HEK293T (cell line): ENCODE data around the gene BUB3.
A peak's percentile ranks its signal among the peaks of the same experiment; 100 is the strongest.
"Not testable (repeated sequence)": the region's sequence is repeated elsewhere in the genome, so short reads cannot be mapped to it uniquely, and the experiment has no call there.

Experiments
- CTCF ChIA-PET: fragments of 350-600 bp; formaldehyde crosslinking; extraction: SDS; loops from one replicate; lab custom pipeline; 2021; ENCODE audit warnings: antibody characterized with exemption, inconsistent platforms; lab: Yijun Ruan, JAX
- POLR2A ChIA-PET: fragments of 350-600 bp; formaldehyde crosslinking; extraction: SDS; loops from one replicate; lab custom pipeline; 2020; ENCODE audit warnings: antibody characterized with exemption, inconsistent platforms; lab: Yijun Ruan, JAX
- DNase-seq: peaks from one replicate; pipeline ENCODE4 v3.0.0; 2012; ENCODE audit warnings: mixed read lengths; ENCODE audit errors: extremely low spot score
- ARNT ChIP-seq: fragments of 450-650 bp; IDR thresholded peaks from 2 replicates; pipeline ENCODE4 v1.6.1; 2017; ENCODE audit warnings: mild to moderate bottlenecking
- BHLHE40 ChIP-seq: fragments of 450-650 bp; IDR thresholded peaks from 2 replicates; pipeline ENCODE4 v1.6.1; 2016; ENCODE audit warnings: mild to moderate bottlenecking, moderate library complexity, borderline replicate concordance
- CTBP1 ChIP-seq: fragments of 450-650 bp; IDR thresholded peaks from 2 replicates; pipeline ENCODE4 v1.6.1; 2016; ENCODE audit warnings: borderline replicate concordance
- ELF4 ChIP-seq: fragments of 450-650 bp; IDR thresholded peaks from 2 replicates; pipeline ENCODE4 v1.6.1; 2017; ENCODE audit warnings: antibody characterized with exemption
- FOXA1 ChIP-seq: fragments of 450-650 bp; IDR thresholded peaks from 2 replicates; pipeline ENCODE4 v1.6.1; 2016; ENCODE audit warnings: mild to moderate bottlenecking
- FOXK2 ChIP-seq: fragments of 450-650 bp; IDR thresholded peaks from 2 replicates; pipeline ENCODE4 v1.6.1; 2016; ENCODE audit warnings: mild to moderate bottlenecking
- FOXM1 ChIP-seq: fragments of 450-650 bp; IDR thresholded peaks from 2 replicates; pipeline ENCODE4 v1.6.1; 2017; ENCODE audit warnings: mild to moderate bottlenecking, borderline replicate concordance
- HDGF ChIP-seq: fragments of 450-650 bp; IDR thresholded peaks from 2 replicates; pipeline ENCODE4 v1.6.1; 2017; ENCODE audit warnings: antibody characterized with exemption, borderline replicate concordance
- L3MBTL2 ChIP-seq: fragments of 450-650 bp; conservative IDR thresholded peaks from 2 replicates; pipeline ENCODE4 v1.6.1; 2016; ENCODE audit warnings: mild to moderate bottlenecking
- LEF1 ChIP-seq: fragments of 450-650 bp; IDR thresholded peaks from 2 replicates; pipeline ENCODE4 v1.6.1; 2017; ENCODE audit warnings: mild to moderate bottlenecking, borderline replicate concordance
- NFRKB ChIP-seq: fragments of 450-650 bp; IDR thresholded peaks from 2 replicates; pipeline ENCODE4 v1.6.1; 2016; ENCODE audit warnings: mild to moderate bottlenecking, moderate library complexity
- SP1 ChIP-seq: fragments of 450-650 bp; IDR thresholded peaks from 2 replicates; pipeline ENCODE4 v1.6.1; 2017
- SUZ12 ChIP-seq: fragments of 450-650 bp; IDR thresholded peaks from 2 replicates; pipeline ENCODE4 v1.6.1; 2016; ENCODE audit warnings: mild to moderate bottlenecking
- TARDBP ChIP-seq: fragments of 450-650 bp; IDR thresholded peaks from 2 replicates; pipeline ENCODE4 v1.6.1; 2016
- ZNF384 ChIP-seq: fragments of 450-650 bp; IDR thresholded peaks from 2 replicates; pipeline ENCODE4 v1.6.1; 2016
- TF ChIP-seq, protein P1 (sequence below): fragments of 450-650 bp; IDR thresholded peaks from 2 replicates; pipeline ENCODE4 v1.6.1; 2016

Gene BUB3

DNA sequence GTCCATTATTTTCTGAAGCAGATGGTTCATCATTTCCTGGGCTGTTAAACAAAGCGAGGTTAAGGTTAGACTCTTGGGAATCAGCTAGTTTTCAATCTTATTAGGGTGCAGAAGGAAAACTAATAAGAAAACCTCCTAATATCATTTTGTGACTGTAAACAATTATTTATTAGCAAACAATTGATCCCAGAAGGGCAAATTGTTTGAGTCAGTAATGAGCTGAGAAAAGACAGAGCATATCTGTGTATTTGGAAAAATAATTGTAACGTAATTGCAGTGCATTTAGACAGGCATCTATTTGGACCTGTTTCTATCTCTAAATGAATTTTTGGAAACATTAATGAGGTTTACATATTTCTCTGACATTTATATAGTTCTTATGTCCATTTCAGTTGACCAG lies 10.1 kb downstream of the BUB3 start:
- CTCF ChIA-PET = no interaction called here
- no peak for TF ChIP-seq ARNT
- TF ChIP-seq ELF4 = no peak
- TF ChIP-seq NFRKB = no peak
- TF ChIP-seq FOXA1 = no peak
- TF ChIP-seq ZNF384 = no peak
- no peak for TF ChIP-seq SUZ12
- no peak for TF ChIP-seq FOXM1
- TF ChIP-seq CTBP1 = no peak
- no peak for TF ChIP-seq HDGF
- TF ChIP-seq, protein P1, sequence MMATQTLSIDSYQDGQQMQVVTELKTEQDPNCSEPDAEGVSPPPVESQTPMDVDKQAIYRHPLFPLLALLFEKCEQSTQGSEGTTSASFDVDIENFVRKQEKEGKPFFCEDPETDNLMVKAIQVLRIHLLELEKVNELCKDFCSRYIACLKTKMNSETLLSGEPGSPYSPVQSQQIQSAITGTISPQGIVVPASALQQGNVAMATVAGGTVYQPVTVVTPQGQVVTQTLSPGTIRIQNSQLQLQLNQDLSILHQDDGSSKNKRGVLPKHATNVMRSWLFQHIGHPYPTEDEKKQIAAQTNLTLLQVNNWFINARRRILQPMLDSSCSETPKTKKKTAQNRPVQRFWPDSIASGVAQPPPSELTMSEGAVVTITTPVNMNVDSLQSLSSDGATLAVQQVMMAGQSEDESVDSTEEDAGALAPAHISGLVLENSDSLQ = no peak
- no peak for TF ChIP-seq FOXK2
- no peak for TF ChIP-seq BHLHE40
- no peak for TF ChIP-seq SP1
- TF ChIP-seq TARDBP = no peak
- no peak for TF ChIP-seq LEF1
- no peak for TF ChIP-seq L3MBTL2
- POLR2A ChIA-PET = no interaction called here
- no peak for DNase-seq

DNA sequence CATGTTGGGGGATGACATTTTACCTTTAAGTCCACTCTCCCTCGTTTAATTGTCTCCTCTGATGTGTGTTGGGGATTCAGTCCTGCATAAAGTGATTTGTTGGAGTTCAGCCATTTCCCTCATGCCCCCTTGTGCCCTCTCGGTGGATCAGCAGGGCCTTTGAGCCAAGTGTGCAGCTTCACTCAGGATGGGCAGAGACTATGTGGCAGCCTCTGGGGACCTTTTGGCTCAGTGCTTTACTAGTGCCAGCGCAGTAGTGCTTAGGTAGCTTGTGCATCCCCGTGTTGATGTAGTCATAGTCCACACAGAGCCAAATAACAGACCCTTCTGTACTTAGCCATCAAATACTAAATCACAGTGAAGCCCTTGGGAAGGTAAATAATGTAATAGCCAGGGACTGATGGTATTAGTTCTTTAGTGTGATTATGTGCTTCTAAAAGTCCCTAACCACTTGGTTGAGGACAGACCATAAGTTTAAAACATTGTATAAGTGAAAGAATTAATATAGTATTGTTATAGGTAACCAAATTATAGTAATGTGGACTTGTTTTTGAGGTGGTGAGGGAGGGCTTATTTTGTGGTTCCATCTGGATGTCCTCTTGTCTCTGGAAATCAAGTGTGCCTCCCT lies 11.4 kb downstream of the BUB3 start:
- ChIA-PET POLR2A (no interaction called here), CTCF (no interaction called here)
- TF ChIP-seq FOXA1 (no peak), LEF1 (no peak)
- DNase-seq = peak; percentile 26

DNA sequence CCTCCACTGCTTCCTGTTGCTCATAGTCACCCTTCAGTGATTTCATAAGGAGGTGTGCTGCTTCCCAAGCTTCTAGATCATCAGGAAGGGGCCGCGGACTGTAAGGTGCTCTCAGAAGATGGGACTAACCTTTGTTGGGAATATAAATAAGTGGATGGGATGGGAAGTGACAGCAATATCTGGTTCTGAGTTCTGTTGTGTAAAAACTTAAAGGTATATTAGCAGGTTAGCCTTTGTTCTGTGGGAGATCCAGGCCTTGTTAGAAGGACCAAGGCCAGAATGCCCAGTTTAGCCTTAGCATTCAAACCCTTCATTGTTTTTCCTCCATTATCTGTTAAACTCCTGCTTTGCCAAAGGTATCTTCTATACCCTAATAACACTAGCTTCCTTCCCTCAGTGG lies 12.4 kb downstream of the BUB3 start:
- ChIA-PET POLR2A (interaction anchor here (1.4 kb wide), 1 partner anchor 13 kb away, joined by 6 read pairs; the partner anchor contains the start of gene BUB3), CTCF (no interaction called here)
- TF ChIP-seq NFRKB (no peak), LEF1 (no peak), L3MBTL2 (no peak), SP1 (no peak), CTBP1 (no peak), ELF4 (no peak), HDGF (no peak), TARDBP (no peak), BHLHE40 (no peak), ZNF384 (no peak), SUZ12 (no peak), FOXM1 (no peak)
- TF ChIP-seq, protein P1 = no peak
- DNase-seq = no peak

DNA sequence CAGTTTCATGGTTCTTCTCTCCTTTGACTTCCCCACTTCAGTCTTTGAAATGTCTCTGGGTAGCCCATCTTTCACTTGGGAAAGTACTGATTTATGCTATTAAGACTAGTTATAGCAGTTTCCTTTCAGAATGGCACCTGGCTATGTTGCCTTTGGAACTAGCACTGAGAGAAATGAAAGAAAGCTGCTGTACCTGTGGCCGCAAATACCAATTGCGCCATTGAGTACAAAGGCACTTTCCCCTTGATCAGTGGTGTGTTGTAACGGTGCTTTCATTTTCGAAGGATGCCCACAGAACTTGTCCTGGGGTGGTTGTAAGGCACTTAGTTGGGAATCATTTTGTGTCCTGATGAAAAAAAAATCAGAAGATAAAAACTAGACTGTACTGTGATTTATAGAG lies 16.8 kb downstream of the BUB3 start:
- no peak for DNase-seq
- ChIA-PET POLR2A (interaction anchor here (1.7 kb wide), 1 partner anchor 17 kb away, joined by 4 read pairs; the partner anchor contains the start of gene BUB3), CTCF (no interaction called here)
- TF ChIP-seq TARDBP = no peak
- no peak for TF ChIP-seq CTBP1
- TF ChIP-seq SP1 = no peak
- TF ChIP-seq L3MBTL2 = no peak
- TF ChIP-seq SUZ12 = no peak
- no peak for TF ChIP-seq FOXA1
- TF ChIP-seq ARNT = no peak

DNA sequence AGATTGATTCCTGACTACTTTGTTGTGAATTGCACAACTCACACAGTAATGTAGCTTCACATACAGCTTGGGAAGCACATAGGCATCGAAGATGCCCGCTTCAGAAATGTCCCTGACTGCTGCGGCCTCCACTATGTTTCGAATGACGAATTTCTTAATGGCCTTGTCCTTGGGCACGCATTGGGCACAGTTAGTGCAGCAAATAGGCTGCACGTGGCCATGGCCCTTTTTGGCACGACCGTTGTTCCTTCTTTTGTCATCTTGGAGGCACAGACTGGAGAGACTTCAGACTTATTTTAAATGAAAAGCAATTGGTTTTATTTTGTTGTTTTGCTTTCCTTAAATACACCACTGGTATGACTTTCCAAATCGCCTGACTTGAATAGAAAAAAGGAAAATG lies 17.4 kb downstream of the BUB3 start:
- POLR2A ChIA-PET = interaction anchor here (1.7 kb wide), 1 partner anchor 18 kb away, joined by 4 read pairs; the partner anchor contains the start of gene BUB3
- DNase-seq, CTCF ChIA-PET: not testable (repeated sequence)

DNA sequence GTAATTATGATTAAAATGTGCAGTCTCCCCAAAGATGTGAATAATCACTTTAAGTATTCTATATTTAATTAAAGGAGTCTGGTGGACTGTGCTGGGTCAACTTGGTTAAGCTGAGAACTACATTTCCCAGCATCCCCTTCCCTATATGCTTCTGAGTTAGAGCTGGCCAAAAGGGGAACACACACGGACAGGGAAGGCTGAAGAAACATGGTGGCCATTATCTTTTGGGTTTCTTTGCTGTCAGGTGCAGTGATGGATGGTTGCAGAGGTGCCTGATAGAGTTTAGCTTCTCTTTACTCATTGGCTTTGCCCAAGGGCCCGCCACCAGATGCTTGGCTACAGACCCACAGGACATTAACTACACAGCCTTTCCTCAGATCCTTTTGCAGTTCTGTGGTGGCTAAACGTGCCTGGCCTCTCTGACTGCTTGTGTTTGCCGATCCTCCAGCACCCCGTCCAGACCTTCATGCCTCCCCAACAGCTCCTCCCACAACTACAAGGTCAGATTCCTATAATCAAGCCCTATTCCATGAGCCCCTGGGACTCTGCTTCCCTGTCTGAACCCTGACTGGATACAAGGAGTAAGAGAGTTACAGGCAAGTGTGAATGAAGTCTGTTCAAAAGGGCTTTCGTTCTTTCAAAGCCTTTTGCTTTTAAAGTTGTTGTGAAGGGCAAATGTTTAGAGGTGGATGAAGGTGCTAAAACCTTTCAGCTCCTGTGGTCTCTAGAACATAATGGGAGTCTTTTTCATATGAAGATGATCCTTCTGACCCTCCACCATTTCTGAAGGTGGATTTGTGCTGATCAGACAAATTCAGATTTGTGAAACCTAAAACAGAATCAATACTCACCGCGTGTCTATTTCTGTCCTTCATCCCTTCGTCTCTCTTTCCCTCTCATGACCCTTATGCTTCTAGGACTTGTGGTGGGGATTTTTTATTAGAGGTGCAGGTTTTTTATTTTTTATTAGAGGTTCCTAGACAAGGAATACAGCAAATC lies 21.5 kb downstream of the BUB3 start:
- TF ChIP-seq FOXM1 = no peak
- no peak for TF ChIP-seq LEF1
- no peak for TF ChIP-seq FOXA1
- no peak for TF ChIP-seq CTBP1
- no peak for TF ChIP-seq NFRKB
- no peak for DNase-seq
- ChIA-PET CTCF (no interaction called here), POLR2A (interaction anchor here (2.4 kb wide), 1 partner anchor 22 kb away, joined by 9 read pairs; the partner anchor contains the start of gene BUB3)

DNA sequence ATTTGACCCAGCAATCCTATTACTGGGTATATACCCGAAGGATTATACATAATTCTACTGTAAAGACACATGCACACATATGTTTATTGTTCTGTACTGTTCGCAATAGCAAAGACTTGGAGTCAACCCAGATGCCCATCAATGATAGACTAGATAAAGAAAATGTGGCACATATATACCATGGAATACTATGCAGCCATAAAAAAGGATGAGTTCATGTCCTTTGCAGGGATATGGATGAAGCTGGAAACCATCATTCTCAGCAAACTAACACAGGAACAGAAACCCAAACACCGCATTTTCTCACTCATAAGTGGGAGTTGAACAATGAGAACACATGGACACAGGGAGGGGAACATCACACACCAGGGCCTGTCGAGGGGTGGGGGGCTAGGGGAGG lies 24.2 kb downstream of the BUB3 start:
- POLR2A ChIA-PET = interaction anchor here (1.1 kb wide), 1 partner anchor 24 kb away, joined by 3 read pairs; the partner anchor contains the start of gene BUB3
- CTCF ChIA-PET, DNase-seq: not testable (repeated sequence)
